Measurements from ENCODE around the gene TMEM143. TPM values are rescaled to one million over a fixed set of nuclear protein-coding genes. Genes with fewer than 3 reads are reported as not detected.
A peak's percentile ranks its signal among the peaks of the same experiment; 100 is the strongest.

Gene TMEM143
- total RNA-seq, 2 experiments from 2014 or later = 24.8 to 26.1 TPM

- Mint-ChIP-seq H3K4me1 (peaks cover 17% of the 10 kb centered on the region), H3K4me3 (peak overlapping the region; percentile 90), H3K27me3 (no peaks in the 10 kb centered on the region), H3K27ac (peak overlapping the region; percentile 97), H3K9me3 (no peaks in the 10 kb centered on the region), H3K36me3 (peaks cover 4% of the 10 kb centered on the region)
- DNase-seq = peak; percentile 86
- peak; percentile 62 for ATAC-seq (ENCODE audit: low read depth)
- POLR2A ChIA-PET = interaction anchor here (0.8 to 3.3 kb wide), 10 partner anchors 28 to 160 kb away, joined by 3 to 40 read pairs (median 6); partner anchors contain the start of genes EMP3, GRIN2D, GRWD1 and KDELR1
Observed at GRCh38 chr19:48362716-48363499, 832 bp downstream of the TMEM143 start.

GRCh38 chr19:48361912-48362311 lies 1.8 kb downstream of the TMEM143 start:
- POLR2A ChIA-PET = interaction anchor here (0.5 to 2.5 kb wide), 2 partner anchors 29 to 144 kb away, joined by 3 to 25 read pairs; partner anchors contain the start of gene KDELR1
- Mint-ChIP-seq H3K4me3 (no peak overlapping the region), H3K36me3 (peaks cover 4% of the 10 kb centered on the region), H3K4me1 (peaks cover 17% of the 10 kb centered on the region), H3K27ac (no peak overlapping the region), H3K27me3 (no peaks in the 10 kb centered on the region), H3K9me3 (no peaks in the 10 kb centered on the region)
- DNase-seq (no peak), ATAC-seq (ENCODE audit: low read depth) (no peak)

- no peak for DNase-seq
- ATAC-seq (ENCODE audit: low read depth) = no peak
- no peaks in the 10 kb centered on the region for H3K27me3 Mint-ChIP-seq
- H3K27ac Mint-ChIP-seq = no peak overlapping the region
- POLR2A ChIA-PET = interaction anchor here (0.6 kb wide), 2 partner anchors 59 to 249 kb away, joined by 3 read pairs; no protein-coding TSS in a partner anchor
- H3K9me3 Mint-ChIP-seq = no peaks in the 10 kb centered on the region
- H3K36me3 Mint-ChIP-seq = peaks cover 4% of the 10 kb centered on the region
- peaks cover 9% of the 10 kb centered on the region for H3K4me1 Mint-ChIP-seq
- no peak overlapping the region for H3K4me3 Mint-ChIP-seq
Observed at GRCh38 chr19:48359123-48359522, 4.6 kb downstream of the TMEM143 start.

- POLR2A ChIA-PET = no interaction called here
- ATAC-seq (ENCODE audit: low read depth) (no peak), DNase-seq (no peak)
- no peak overlapping the region for H3K4me3 Mint-ChIP-seq
- peaks cover 2% of the 10 kb centered on the region for H3K4me1 Mint-ChIP-seq
- H3K27ac Mint-ChIP-seq = no peak overlapping the region
- H3K27me3 Mint-ChIP-seq = no peaks in the 10 kb centered on the region
- peaks cover 2% of the 10 kb centered on the region for H3K36me3 Mint-ChIP-seq
- H3K9me3 Mint-ChIP-seq = no peaks in the 10 kb centered on the region
Observed at GRCh38 chr19:48355365-48355954, 8.3 kb downstream of the TMEM143 start.

- POLR2A ChIA-PET = no interaction called here
- Mint-ChIP-seq H3K27me3 (no peaks in the 10 kb centered on the region), H3K27ac (no peak overlapping the region), H3K36me3 (no peaks in the 10 kb centered on the region), H3K4me3 (no peak overlapping the region), H3K4me1 (peaks cover 2% of the 10 kb centered on the region), H3K9me3 (no peaks in the 10 kb centered on the region)
- DNase-seq (no peak), ATAC-seq (ENCODE audit: low read depth) (no peak)
Observed at GRCh38 chr19:48354332-48354992, 9.3 kb downstream of the TMEM143 start.

GRCh38 chr19:48353677-48354076 lies 10.1 kb downstream of the TMEM143 start:
- Mint-ChIP-seq H3K36me3 (no peaks in the 10 kb centered on the region), H3K4me1 (peaks cover 4% of the 10 kb centered on the region), H3K27me3 (no peaks in the 10 kb centered on the region), H3K9me3 (no peaks in the 10 kb centered on the region), H3K27ac (no peak overlapping the region), H3K4me3 (no peak overlapping the region)
- ATAC-seq (ENCODE audit: low read depth) (no peak), DNase-seq (no peak)
- POLR2A ChIA-PET = interaction anchor here (0.7 to 1.2 kb wide), 2 partner anchors 19 to 1139 kb away, joined by 3 read pairs; no protein-coding TSS in a partner anchor

- H3K27ac Mint-ChIP-seq = no peak overlapping the region
- DNase-seq (peak; percentile 85), ATAC-seq (ENCODE audit: low read depth) (peak; percentile 88)
- no peaks in the 10 kb centered on the region for H3K9me3 Mint-ChIP-seq
- H3K4me1 Mint-ChIP-seq = peaks cover 8% of the 10 kb centered on the region
- H3K27me3 Mint-ChIP-seq = no peaks in the 10 kb centered on the region
- POLR2A ChIA-PET = no interaction called here
- H3K36me3 Mint-ChIP-seq = peaks cover 2% of the 10 kb centered on the region
- no peak overlapping the region for H3K4me3 Mint-ChIP-seq
Observed at GRCh38 chr19:48351341-48351752, 12.4 kb downstream of the TMEM143 start.

- Mint-ChIP-seq H3K36me3 (peaks cover 2% of the 10 kb centered on the region), H3K27ac (no peak overlapping the region), H3K4me3 (no peak overlapping the region), H3K9me3 (no peaks in the 10 kb centered on the region), H3K4me1 (peaks cover 8% of the 10 kb centered on the region), H3K27me3 (no peaks in the 10 kb centered on the region)
- POLR2A ChIA-PET = interaction anchor here (0.5 kb wide), 1 partner anchor 228 kb away, joined by 4 read pairs; no protein-coding TSS in a partner anchor
- ATAC-seq (ENCODE audit: low read depth) = no peak
- no peak for DNase-seq
Observed at GRCh38 chr19:48350856-48351255, 12.9 kb downstream of the TMEM143 start.

- Mint-ChIP-seq H3K27me3 (no peaks in the 10 kb centered on the region), H3K4me1 (peaks cover 8% of the 10 kb centered on the region), H3K4me3 (no peak overlapping the region), H3K9me3 (no peaks in the 10 kb centered on the region), H3K36me3 (peaks cover 2% of the 10 kb centered on the region), H3K27ac (no peak overlapping the region)
- POLR2A ChIA-PET = no interaction called here
- ATAC-seq (ENCODE audit: low read depth) = no peak
- DNase-seq = no peak
Observed at GRCh38 chr19:48348737-48349136, 15.0 kb downstream of the TMEM143 start.

- Mint-ChIP-seq H3K4me1 (peaks cover 8% of the 10 kb centered on the region), H3K27ac (no peak overlapping the region), H3K27me3 (no peaks in the 10 kb centered on the region), H3K36me3 (peaks cover 2% of the 10 kb centered on the region), H3K4me3 (no peak overlapping the region), H3K9me3 (no peaks in the 10 kb centered on the region)
- no peak for DNase-seq
- POLR2A ChIA-PET = no interaction called here
- no peak for ATAC-seq (ENCODE audit: low read depth)
Observed at GRCh38 chr19:48348045-48348444, 15.7 kb downstream of the TMEM143 start.

- no peak for ATAC-seq (ENCODE audit: low read depth)
- Mint-ChIP-seq H3K36me3 (peaks cover 2% of the 10 kb centered on the region), H3K9me3 (no peaks in the 10 kb centered on the region), H3K4me1 (peaks cover 8% of the 10 kb centered on the region), H3K4me3 (no peak overlapping the region), H3K27me3 (no peaks in the 10 kb centered on the region), H3K27ac (no peak overlapping the region)
- POLR2A ChIA-PET = no interaction called here
- DNase-seq = no peak
Observed at GRCh38 chr19:48346191-48346590, 17.5 kb downstream of the TMEM143 start.

GRCh38 chr19:48344892-48345291 lies 18.8 kb downstream of the TMEM143 start:
- no peak overlapping the region for H3K27ac Mint-ChIP-seq
- ATAC-seq (ENCODE audit: low read depth) = no peak
- H3K4me3 Mint-ChIP-seq = no peak overlapping the region
- no peaks in the 10 kb centered on the region for H3K9me3 Mint-ChIP-seq
- POLR2A ChIA-PET = no interaction called here
- H3K4me1 Mint-ChIP-seq = peaks cover 6% of the 10 kb centered on the region
- H3K27me3 Mint-ChIP-seq = no peaks in the 10 kb centered on the region
- DNase-seq = no peak
- H3K36me3 Mint-ChIP-seq = peaks cover 2% of the 10 kb centered on the region

- no peaks in the 10 kb centered on the region for H3K27me3 Mint-ChIP-seq
- no peak for DNase-seq
- no peak for ATAC-seq (ENCODE audit: low read depth)
- H3K4me1 Mint-ChIP-seq = no peaks in the 10 kb centered on the region
- POLR2A ChIA-PET = no interaction called here
- no peaks in the 10 kb centered on the region for H3K36me3 Mint-ChIP-seq
- no peak overlapping the region for H3K27ac Mint-ChIP-seq
- no peaks in the 10 kb centered on the region for H3K9me3 Mint-ChIP-seq
- no peak overlapping the region for H3K4me3 Mint-ChIP-seq
Observed at GRCh38 chr19:48342841-48343540, 20.7 kb downstream of the TMEM143 start.
